ENCODE data around the gene GMFB. TPM values are rescaled to one million over a fixed set of nuclear protein-coding genes. Genes with fewer than 3 reads are reported as not detected.

The GMFB gene
- 10 to 100 TPM; 55.7 to 74.4 (median 57.5) TPM for total RNA-seq
- long read RNA-seq, donor 1, full-length matches to known transcripts, result 24 of 29 reads
- long read RNA-seq, donor 1, partial matches to known transcripts, result 1 of 29 reads
- long read RNA-seq, donor 1, other reads (novel, unspliced or antisense), result 4 of 29 reads
- long read RNA-seq, donor 2, full-length matches to known transcripts, result 10 of 16 reads
- long read RNA-seq, donor 2, partial matches to known transcripts, result 0 of 16 reads
- long read RNA-seq, donor 2, other reads (novel, unspliced or antisense), result 6 of 16 reads

GRCh38 chr14:54488646-54489317 lies at the start of gene GMFB:
GMFB (minus strand) TSS chr14:54488980; CDS start chr14:54488927, 53 bp downstream.
- no peaks in the 10 kb centered on the region for H3K36me3 ChIP-seq (ENCODE audit: low read depth)
- peak within 1 kb of the TSS; percentile 95 for H3K4me3 ChIP-seq
- ATAC-seq, result peak; percentile 97
- H3K9me3 ChIP-seq, result no peaks in the 10 kb centered on the region
- H3K4me1 ChIP-seq (ENCODE audit: low read depth), result peaks cover 43% of the 10 kb centered on the region
- DNase-seq, result peak; percentile 94 to 95 (median 95)
- TF ChIP-seq CTCF (IDR thresholded peaks at IDR 0.05), result no peak
- intact Hi-C loops (cut with DNase I, micrococcal nuclease), result no loop called here

GRCh38 chr14:54538055-54538454 lies 49.3 kb upstream of the GMFB start:
- TF ChIP-seq CTCF (IDR thresholded peaks at IDR 0.05), result no peak
- intact Hi-C loops (cut with DNase I, micrococcal nuclease), result no loop called here
- Histone ChIP-seq H3K9me3 (no peaks in the 10 kb centered on the region), H3K36me3 (ENCODE audit: low read depth) (no peaks in the 10 kb centered on the region), H3K4me1 (ENCODE audit: low read depth) (no peaks in the 10 kb centered on the region), H3K4me3 (no peak overlapping the region)
- DNase-seq (no peak), ATAC-seq (no peak)

- ATAC-seq (peak; percentile 77), DNase-seq (no peak)
- H3K9me3 ChIP-seq, result no peaks in the 10 kb centered on the region
- intact Hi-C loops (cut with DNase I, micrococcal nuclease), result no loop called here
- no peaks in the 10 kb centered on the region for H3K4me1 ChIP-seq (ENCODE audit: low read depth)
- no peak overlapping the region for H3K4me3 ChIP-seq
- no peak for TF ChIP-seq CTCF (IDR thresholded peaks at IDR 0.05)
- no peaks in the 10 kb centered on the region for H3K36me3 ChIP-seq (ENCODE audit: low read depth)
Measured at GRCh38 chr14:54537651-54538050, 48.9 kb upstream of the GMFB start.

- H3K36me3 ChIP-seq (ENCODE audit: low read depth), result no peaks in the 10 kb centered on the region
- no peaks in the 10 kb centered on the region for H3K4me1 ChIP-seq (ENCODE audit: low read depth)
- H3K9me3 ChIP-seq, result no peaks in the 10 kb centered on the region
- no peak overlapping the region for H3K4me3 ChIP-seq
- intact Hi-C loops (cut with DNase I, micrococcal nuclease), result no loop called here
- TF ChIP-seq CTCF (IDR thresholded peaks at IDR 0.05), result no peak
- no peak for DNase-seq
- ATAC-seq, result no peak
Measured at GRCh38 chr14:54535646-54536045, 46.9 kb upstream of the GMFB start.

- intact Hi-C loops (cut with DNase I, micrococcal nuclease), result no loop called here
- no peak for DNase-seq
- Histone ChIP-seq H3K4me1 (ENCODE audit: low read depth) (no peaks in the 10 kb centered on the region), H3K36me3 (ENCODE audit: low read depth) (no peaks in the 10 kb centered on the region), H3K4me3 (no peak overlapping the region), H3K9me3 (no peaks in the 10 kb centered on the region)
- no peak for TF ChIP-seq CTCF (IDR thresholded peaks at IDR 0.05)
- no peak for ATAC-seq
Measured at GRCh38 chr14:54535126-54535525, 46.3 kb upstream of the GMFB start.
